ENCODE results near the gene PLA1A. TPM values are rescaled to one million over a fixed set of nuclear protein-coding genes. Genes with fewer than 3 reads are reported as not detected.
A peak's percentile ranks its signal among the peaks of the same experiment; 100 is the strongest.

The PLA1A gene
- total RNA-seq, 2 donors from 2014 or later, result 4.4 TPM; not detected in 1

DNA sequence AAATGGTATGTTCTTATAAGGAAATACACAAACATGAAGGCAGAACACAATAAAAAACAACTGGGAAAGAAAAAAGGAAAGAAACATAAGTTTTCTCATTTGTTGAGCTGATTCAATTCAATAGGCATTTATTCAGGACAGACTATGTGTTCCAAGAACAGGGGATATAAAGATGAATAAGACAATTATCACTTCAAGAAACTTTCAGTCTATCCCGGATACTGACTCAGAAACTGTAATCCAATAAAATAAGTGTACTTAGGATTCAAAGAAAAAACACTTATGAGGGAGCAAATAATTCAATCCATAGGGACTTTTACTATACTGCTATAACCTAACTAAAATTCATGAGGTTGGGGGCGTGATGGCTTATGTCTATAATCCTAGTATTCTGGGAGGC is 66.2 kb downstream of the PLA1A start:
- DNase-seq, result no peak
- Histone ChIP-seq H3K9me3 (no peaks in the 10 kb centered on the region), H3K27ac (no peak overlapping the region), H3K4me1 (peaks cover 11% of the 10 kb centered on the region), H3K36me3 (replicated peaks in 1 of 2; ENCODE audit: insufficient read depth in 1 of 2, low read depth in 2 of 2) (peaks cover 0 to 3% of the 10 kb centered on the region in 2 donors), H3K27me3 (no peaks in the 10 kb centered on the region), H3K4me3 (no peak overlapping the region)
- WGBS, 2 donors, result 79 to 87% methylated on average over 2 of the region's 2 CpGs
- intact Hi-C loops (cut with DNase I), result no loop called here
- no peak for ATAC-seq
- no peak for TF ChIP-seq CTCF (IDR thresholded peaks at IDR 0.05)
- no peak for TF ChIP-seq POLR2A (IDR thresholded peaks at IDR 0.05)

GRCh38 chr3:119664370-119664769 is 66.7 kb downstream of the PLA1A start:
- ATAC-seq (no peak), DNase-seq (no peak)
- H3K4me1 ChIP-seq, result peaks cover 11% of the 10 kb centered on the region
- peaks cover 0 to 3% of the 10 kb centered on the region in 2 donors for H3K36me3 ChIP-seq (replicated peaks in 1 of 2; ENCODE audit: insufficient read depth in 1 of 2, low read depth in 2 of 2)
- H3K4me3 ChIP-seq, result no peak overlapping the region
- intact Hi-C loops (cut with DNase I), result no loop called here
- no peak overlapping the region for H3K27ac ChIP-seq
- no peaks in the 10 kb centered on the region for H3K27me3 ChIP-seq
- TF ChIP-seq CTCF (IDR thresholded peaks at IDR 0.05), result no peak
- no peak for TF ChIP-seq POLR2A (IDR thresholded peaks at IDR 0.05)
- 70 to 85% methylated on average over 4 of the region's 4 CpGs for WGBS, 2 donors
- no peaks in the 10 kb centered on the region for H3K9me3 ChIP-seq

- Histone ChIP-seq H3K27me3 (no peaks in the 10 kb centered on the region), H3K4me3 (no peak overlapping the region), H3K27ac (no peak overlapping the region), H3K9me3 (no peaks in the 10 kb centered on the region), H3K4me1 (peaks cover 11% of the 10 kb centered on the region), H3K36me3 (replicated peaks in 1 of 2; ENCODE audit: insufficient read depth in 1 of 2, low read depth in 2 of 2) (peaks cover 0 to 3% of the 10 kb centered on the region in 2 donors)
- TF ChIP-seq POLR2A (IDR thresholded peaks at IDR 0.05) (no peak), CTCF (IDR thresholded peaks at IDR 0.05) (no peak)
- DNase-seq, result no peak
- ATAC-seq, result peak; percentile 51
- WGBS, 2 donors, result 76% methylated on average over 4 of the region's 4 CpGs
- intact Hi-C loops (cut with DNase I), result no loop called here
These were observed 67.2 kb downstream of the PLA1A start for GRCh38 chr3:119664850-119665379.

DNA sequence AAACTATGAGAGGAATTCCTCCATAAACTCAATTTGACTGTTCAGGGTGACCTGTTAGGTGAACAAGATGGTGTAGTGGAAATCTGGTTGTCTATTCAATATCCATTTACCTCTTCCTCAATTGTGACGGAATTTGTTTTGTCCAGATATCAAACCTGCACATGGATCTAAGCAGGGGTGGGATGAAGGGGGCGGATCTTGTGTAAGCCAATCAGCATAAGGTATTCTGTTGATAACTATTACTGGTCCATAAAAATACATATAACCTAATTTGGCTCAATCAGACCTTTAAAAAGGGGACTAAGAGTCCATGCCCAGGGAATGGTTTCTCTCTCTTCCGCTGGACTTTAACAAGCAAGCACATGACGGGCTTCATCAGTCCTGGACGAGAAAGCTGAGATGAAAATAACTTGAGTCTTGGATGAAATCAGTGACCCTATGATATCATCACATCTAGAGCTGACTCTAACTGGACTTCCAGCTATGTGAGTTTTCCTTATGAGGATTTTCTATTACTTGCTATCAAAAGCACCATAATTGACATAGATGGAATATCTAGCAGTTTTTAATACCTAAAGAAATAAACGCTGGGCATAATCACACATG is 68.4 kb downstream of the PLA1A start:
- ATAC-seq (no peak), DNase-seq (no peak)
- Histone ChIP-seq H3K4me3 (no peak overlapping the region), H3K4me1 (peaks cover 7% of the 10 kb centered on the region), H3K27ac (no peak overlapping the region), H3K36me3 (replicated peaks in 1 of 2; ENCODE audit: insufficient read depth in 1 of 2, low read depth in 2 of 2) (peaks cover 0 to 3% of the 10 kb centered on the region in 2 donors), H3K27me3 (no peaks in the 10 kb centered on the region), H3K9me3 (no peaks in the 10 kb centered on the region)
- WGBS, 2 donors, result 81 to 82% methylated on average over 6 of the region's 6 CpGs
- no peak for TF ChIP-seq POLR2A (IDR thresholded peaks at IDR 0.05)
- TF ChIP-seq CTCF (IDR thresholded peaks at IDR 0.05), result no peak
- intact Hi-C loops (cut with DNase I), result no loop called here
